Raji (cell line): ENCODE data around the gene MCRIP1.

ENCODE experiments used
- POLR2A ChIP-seq: IDR thresholded peaks from 2 replicates; pipeline ENCODE4 v1.6.1; 2011; ENCODE audit warnings: low read depth, low read length, control low read depth; ENCODE audit not compliant: insufficient read depth

Gene MCRIP1

GRCh38 chr17:81808778-81809555 lies 24.1 kb downstream of the MCRIP1 start:
- TF ChIP-seq POLR2A, result no peak

DNA sequence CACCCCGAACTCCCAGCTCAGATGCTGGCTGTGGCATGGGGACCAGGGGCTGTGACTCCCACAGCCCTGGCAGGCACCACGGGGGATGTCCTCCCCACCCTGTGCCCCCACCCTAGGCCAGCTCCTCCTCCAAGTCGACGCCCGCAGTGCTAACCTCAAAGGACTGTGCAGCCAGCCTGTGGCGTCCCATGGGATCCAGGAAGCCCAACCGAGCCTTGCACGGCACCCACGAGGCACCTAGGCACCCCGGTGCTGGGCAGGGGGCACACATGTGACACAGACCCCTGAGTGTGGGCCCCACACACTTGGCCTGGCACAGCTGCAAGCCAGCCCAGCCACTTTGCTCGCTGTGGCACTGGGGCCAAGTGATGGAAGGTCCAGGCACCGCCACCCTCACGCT lies 25.3 kb downstream of the MCRIP1 start:
- no peak for TF ChIP-seq POLR2A

DNA sequence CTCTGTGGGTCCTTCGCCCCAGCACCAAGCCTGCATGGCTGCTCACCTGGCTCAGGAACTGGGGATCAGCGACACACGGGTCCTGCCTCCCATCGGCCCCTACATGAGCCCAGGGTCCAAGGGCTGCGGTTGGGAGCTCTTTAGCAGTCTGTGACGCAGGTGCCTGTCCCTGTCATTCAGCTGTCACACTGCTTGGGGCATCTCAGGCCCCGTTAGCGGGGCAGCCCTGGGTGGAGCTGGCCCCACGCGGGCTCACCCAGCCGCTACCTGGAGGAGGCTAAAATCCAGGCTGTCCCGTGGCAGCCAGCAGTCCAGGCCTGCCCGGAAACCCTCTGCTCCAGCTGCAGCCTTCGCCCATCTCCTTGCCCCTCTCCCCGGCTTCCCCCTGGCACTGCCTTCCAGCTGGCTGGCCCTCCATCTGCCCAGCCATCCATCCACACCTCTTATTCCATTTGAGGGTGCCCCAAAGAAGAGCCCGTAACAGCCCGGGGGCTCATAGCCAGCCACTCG lies 25.8 kb downstream of the MCRIP1 start:
- no peak for TF ChIP-seq POLR2A

DNA sequence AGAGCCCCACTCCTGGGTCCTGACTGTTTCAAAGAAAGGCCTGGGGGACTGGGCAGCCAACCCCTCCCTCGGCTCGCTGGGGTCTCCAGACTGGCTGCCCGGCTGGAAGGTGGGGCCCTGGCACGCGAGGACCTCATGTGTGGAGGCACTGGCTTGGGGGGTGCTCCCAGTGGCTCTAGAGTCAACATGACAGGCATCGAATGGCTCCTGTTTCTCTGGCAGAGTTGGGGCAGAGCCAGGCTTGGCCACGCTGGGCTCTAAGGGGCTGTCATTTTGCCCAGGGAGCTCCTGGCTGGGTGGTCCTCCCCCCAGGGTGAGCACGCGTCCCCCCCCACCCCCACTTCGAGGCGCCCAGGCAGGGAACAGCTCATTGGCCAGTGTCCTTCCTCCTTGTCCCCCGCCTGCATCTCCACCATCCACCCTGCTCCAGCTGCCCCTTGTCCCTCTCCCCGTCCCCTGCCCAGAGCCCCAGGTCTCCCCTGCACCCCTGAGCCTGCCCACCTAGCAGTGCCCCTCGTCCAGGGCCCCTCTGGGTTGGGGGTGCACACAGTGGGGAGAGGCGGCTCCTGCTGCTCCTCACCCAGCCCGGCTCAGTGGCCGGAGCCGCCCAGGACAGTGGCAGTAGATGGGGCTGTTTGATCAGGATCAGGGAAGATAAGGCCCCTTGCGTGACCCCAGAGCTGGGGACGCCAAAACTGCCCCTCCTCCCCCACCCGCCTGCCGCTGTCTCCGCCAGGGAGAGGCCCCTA lies 26.5 kb downstream of the MCRIP1 start:
- TF ChIP-seq POLR2A, result no peak

DNA sequence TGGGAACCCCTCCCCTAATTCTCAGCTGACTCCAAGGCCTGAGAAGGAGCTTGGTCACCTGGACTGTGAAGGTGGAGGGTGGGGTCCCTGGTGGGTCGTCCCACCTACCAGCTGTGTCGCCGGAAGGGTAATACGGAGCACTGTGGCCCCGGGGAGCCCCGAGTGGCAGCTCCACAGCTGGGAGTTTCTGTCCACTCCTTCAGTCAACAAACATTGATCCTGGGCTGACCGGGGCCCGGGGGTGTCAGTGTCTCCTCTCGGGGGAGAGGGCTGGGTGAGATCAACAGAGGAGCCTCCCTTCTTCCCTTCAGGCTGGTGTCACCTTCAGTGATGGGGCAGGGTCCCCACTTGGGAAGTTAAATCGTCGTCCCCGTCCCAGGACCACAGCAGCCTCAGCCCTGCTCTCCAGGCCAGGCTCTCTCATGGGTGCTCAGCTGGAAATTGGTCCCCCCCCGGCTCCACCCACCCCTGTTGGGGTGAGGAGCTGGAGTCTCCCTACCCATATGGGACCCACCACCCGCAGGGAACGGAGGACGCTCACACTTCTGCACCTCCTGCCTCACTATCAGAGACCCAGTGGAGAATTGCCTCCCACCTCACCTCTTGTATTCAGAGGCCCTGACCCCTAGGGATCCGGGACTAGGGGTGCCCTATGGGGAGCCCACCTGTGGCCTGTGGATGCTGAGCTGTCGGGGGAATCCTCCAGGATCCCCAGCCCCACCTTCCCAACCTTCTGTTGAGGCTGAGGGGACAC lies 27.2 kb downstream of the MCRIP1 start:
- no peak for TF ChIP-seq POLR2A

GRCh38 chr17:81804559-81805399 lies 28.3 kb downstream of the MCRIP1 start:
- TF ChIP-seq POLR2A, result no peak

GRCh38 chr17:81803728-81804558 lies 29.1 kb downstream of the MCRIP1 start, which contains the start of gene GCGR:
GCGR (plus strand) TSS chr17:81804150; CDS start chr17:81809019, 4,869 bp downstream.
- TF ChIP-seq POLR2A, result no peak

DNA sequence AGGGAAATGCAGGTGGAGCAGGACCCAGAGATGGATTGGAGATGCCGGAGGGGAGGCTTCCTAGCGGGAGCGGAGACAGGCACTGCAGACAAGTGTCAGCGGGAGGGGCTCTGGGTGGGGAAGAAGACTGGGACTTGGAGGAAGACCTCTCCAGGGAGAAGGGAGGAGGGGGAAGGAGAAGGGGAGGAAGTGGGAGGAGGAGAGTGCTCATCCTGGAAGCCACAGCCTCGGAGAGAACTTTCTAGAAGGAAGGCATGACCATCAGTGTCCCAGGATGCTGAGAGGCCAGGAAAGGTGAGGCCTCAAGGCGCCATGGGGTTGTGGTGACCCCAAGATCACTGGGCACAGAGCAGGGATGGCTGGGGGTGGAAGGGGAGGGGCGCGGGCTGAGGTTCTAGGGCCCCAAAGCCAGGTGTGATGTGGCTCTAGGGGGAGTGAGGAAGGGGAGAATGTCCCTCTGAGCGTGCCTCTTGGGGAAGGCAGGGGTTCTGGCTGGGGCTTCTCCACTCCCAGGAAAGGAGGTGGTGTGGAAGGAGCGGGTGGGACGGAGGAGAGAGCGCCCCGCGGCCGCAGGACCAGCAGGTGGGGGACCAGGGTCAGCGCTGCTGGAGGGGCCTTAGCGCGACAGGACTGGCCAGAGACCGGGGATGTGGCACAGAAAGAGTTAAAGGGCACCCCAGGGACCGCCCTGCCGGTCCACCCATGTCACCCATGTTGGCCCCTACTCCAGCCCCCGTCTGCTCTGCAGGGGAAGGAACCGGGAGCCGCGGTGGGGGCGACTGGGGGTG lies 30.0 kb downstream of the MCRIP1 start:
- TF ChIP-seq POLR2A, result no peak

- TF ChIP-seq POLR2A, result no peak
Measured at GRCh38 chr17:81802048-81802758, 30.9 kb downstream of the MCRIP1 start.

DNA sequence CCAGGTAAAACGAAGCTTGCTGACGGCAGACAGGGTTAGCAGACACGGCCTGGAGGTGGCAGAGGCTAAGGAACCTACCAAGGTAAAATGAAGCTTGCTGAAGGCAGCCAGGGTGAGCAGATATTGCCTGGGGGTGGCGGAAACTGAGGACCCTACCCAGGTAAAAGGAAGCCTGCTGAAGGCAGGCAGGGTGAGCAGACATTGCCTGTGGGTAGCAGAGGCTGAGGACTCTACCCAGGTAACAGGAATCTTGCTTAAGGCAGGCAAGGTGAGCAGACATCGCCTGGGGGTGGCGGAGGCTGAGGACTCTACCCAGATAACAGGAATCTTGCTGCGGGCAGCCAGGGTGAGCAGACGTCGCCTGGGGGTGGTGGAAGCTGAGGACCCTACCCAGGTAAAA lies 31.8 kb downstream of the MCRIP1 start:
- no peak for TF ChIP-seq POLR2A

- TF ChIP-seq POLR2A, result no peak
Measured at GRCh38 chr17:81794509-81794908, 38.6 kb downstream of the MCRIP1 start.

DNA sequence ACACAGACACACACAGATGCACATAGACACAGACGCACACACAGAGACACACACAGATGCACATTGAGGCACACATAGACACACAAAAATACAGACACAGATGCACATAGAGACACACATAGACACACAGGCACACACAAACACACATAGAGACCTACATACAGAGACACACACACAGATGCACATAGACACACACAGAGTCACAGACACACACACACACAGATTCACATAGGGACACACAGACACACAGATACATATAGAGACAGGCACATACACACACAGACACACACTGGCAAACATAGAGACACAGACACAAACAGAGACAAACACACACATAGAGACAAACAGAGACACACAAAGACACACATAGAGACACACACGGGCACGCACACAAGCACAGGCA lies 39.0 kb downstream of the MCRIP1 start:
- no peak for TF ChIP-seq POLR2A
